HG02642 (cell line): ENCODE results near the gene PARP2.

ENCODE experiments used
- ATAC-seq: cut with Tn5 transposase; IDR thresholded peaks from one replicate; pipeline ENCODE4 v1.9.1; 2021; ENCODE audit warnings: mild to moderate bottlenecking; ENCODE audit not compliant: unreplicated experiment, poor library complexity

Gene PARP2

DNA sequence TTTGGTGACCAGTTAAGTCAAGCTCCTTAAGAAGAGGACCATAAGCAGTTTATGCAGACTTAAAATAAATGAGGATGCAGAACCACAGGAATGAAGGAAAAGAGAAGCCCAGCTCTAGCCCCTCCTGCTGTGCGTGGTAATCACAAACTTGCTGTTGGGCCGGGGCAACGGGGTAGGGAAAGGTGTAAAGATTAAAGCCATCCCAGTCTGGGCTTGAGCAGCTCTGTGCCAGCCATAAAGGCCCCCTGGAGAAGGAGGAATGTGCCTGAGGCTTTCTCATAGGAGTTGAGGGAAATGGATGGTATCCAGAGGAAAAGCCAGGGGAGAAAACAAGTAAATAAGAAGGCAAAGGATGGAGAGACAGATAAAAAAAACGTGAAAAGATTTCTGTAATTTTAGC, 44.7 kb downstream of the PARP2 start:
- ATAC-seq: no peak

DNA sequence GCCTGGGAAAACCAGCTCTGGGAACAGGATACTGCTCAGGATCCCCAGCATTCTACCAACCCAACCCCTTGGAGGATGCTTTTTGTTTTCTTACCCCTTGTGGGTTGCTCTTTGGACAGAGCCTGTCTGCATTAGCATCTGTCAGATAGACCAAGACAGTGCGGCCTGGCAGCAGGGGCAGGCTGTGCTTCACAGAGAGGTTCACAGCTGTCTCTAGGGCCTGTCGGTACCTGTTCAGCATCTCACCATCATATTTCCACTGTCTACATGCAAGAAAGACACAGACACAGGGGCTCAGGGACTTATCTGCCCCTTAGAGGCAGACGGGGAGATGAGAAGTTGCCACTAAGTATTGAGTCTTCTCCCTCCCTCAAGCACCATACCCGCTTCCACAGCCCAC, 48.1 kb downstream of the PARP2 start:
- no peak for ATAC-seq

DNA sequence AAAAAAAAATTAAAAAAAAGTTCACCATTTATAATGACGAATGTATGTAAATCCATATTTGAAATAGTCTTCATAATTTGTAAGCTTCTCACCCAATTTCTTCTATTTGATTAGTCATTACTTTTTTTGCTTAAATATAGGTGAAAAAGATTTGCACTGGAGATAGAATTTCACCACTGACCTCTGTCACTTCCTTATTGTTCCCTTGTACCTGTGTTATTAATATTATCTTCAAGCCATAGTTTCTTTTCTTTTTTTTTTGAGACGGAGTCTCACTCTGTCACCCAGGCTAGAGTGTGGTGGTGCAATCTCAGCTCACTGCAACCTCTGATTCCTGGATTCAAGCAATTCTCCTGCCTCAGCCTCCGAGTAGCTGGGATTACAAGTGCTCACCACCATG, 54.1 kb downstream of the PARP2 start:
- ATAC-seq: no peak

DNA sequence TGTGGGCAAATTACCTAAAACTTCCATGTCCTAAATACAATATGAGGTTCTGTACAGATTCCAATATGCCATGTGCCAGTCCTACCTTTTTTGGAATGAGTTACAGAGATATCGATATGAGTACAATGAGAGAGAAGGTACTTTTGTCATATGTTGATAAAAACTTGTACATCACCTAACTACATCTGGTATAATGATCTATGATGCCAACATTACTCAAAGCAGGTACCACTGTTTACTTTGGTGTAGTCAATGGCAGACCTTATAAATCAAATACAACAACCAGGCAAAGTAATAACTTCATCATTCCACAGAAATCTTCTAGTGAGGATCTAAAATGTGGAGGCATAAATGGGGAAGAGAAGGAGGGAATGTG, 57.1 kb downstream of the PARP2 start:
- no peak for ATAC-seq

DNA sequence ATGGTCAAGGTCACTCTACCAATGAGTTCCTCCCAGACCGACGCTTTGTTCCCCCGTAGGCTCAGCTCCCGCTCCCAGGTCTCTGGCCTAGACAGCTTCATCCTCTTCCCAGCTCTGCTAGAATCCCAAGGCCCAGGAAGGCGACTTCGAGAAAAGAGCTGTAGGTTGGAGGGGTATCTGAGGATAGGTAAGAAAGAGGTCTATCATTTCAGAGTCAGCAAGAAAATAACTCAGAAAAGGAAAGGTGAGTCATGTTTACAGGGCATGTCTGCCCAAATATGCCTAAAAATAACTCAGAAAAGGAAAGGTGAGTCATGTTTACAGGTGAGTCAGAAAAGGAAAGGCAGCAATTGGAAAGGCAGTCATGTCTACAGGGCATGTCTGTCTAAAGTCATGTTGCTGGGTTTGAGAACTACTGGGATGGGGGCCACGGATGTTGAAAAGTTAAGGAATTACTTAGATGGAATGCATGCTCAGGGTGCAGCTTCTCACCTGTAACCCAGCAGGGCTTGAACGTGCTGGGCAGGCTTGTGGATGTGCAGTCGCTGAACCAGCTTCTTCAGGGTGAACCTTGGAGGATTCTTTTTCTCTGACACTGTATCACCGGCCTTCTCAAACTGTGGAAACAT, 57.6 kb downstream of the PARP2 start:
- ATAC-seq: no peak

DNA sequence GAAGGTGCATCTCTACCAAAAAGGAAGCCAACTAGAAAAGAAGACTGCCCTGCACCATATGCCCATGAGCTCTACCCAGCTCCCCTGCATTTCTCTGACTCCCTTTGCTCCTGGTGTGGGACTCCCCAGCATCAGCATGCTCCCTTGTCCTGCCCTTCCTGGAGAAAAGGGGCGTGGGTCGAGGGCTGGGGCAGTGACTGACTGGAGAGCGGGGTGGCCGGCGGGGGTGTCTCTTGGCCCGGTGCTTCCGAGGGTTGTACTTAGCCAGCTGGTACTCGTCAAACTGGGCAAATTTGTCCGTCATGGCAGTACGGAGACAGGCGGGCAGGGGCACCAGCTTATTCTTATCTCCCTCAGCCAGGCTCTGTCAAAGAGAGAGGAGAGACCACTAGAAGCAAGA, 60.1 kb downstream of the PARP2 start:
- ATAC-seq: no peak
